AG08396 (cell line): ENCODE results near the gene AMBP.

Experiments
- DNase-seq: peaks from one replicate; pipeline ENCODE4 v3.0.0; 2012; ENCODE audit warnings: low spot score, mixed read lengths

The AMBP gene

DNA sequence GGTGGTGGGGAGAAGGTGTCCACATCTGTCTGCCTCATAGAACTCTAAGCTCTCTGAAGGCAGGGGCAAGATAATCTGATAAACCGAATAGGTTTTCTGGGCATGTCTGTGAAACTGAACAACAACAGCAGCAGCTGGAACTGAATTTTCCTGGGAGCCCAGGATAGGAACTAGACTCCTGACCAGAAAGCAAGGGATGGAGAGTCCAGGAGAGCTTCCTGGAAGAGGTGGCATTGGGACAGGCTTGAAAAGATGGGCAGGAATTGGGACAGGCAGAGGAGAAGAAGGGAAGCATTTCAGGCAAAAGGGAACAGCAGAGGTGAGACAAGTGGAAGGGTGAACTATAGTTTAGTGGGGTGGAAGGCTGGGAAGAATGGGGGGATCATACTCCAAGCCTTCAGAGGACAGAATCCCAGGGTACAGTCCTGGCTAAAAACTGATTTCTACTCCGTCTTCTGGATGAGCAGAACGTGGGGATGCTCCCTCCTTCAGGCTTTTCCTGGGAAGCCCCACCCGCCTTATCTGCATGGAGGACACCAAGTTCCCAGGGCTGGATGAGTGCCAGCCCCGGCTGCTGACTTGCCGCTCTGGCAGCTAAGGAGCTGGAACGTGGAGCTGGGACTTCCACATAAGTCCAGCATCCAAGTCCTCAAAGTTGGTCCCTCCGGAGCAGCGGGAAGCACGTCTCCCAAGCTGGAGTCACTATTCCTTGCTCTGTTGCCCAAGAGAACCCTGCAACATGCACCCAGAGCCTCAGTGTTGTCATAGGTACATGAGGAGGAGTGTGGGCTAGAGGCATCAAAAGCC, 34.9 kb upstream of the AMBP start:
- DNase-seq: peak; percentile 51

DNA sequence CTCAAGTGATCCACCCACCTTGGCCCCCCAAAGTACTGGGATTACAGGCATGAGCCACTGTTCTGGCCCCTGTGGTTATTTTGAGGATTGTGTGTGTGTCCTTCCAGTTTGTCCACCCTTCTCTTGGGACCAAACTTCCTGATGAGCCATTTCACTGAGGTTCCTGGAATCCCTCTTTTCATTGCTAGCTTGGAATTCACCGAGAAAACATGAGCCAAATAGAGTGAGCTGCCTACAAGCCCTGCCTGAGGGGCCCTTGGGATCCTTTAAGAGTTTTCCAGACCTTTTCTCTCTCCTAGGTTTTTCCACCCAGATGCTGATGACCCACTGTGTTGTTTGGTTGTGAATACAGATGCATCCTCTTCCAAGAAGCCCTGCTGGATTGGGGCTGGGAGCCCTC, 34.2 kb upstream of the AMBP start:
- no peak for DNase-seq

DNA sequence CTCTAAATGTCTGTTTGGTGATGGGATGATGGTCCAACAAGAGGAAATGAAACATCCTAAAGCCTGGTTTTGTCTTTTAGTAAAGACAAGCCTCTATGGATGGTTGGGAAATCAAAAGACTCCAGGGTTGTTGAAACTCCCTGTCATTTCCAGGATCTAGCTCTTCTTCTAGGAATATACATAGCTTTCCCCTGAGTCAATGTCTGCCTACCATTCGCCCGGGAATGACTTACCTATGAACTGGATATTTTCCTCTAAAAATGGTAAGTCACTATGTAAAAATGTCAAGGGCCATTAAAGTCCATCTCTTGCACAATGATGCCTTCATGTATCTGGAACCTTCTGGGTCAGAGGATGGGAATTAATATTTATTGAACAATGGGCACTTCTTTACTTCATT, 32.1 kb upstream of the AMBP start:
- no peak for DNase-seq

DNA sequence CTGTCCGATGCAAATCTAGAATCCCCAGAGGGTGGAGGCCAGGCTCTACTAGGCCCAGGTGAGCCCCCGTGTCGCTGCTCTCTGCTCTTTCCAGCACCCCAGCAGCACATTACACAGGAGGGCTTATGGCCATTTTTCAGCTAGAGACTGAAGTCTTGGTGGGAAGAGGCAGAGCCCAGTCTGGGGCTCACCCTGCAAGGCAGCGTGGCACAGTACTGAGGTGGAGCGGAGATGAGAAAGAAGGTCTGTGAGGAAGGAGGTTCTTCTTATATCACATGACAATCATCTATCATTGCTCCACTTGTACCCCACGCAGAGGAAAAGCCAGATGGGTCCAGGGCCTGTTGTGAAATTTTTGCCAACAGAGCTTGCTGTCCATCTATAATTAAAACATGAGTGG, 31.0 kb upstream of the AMBP start:
- no peak for DNase-seq

DNA sequence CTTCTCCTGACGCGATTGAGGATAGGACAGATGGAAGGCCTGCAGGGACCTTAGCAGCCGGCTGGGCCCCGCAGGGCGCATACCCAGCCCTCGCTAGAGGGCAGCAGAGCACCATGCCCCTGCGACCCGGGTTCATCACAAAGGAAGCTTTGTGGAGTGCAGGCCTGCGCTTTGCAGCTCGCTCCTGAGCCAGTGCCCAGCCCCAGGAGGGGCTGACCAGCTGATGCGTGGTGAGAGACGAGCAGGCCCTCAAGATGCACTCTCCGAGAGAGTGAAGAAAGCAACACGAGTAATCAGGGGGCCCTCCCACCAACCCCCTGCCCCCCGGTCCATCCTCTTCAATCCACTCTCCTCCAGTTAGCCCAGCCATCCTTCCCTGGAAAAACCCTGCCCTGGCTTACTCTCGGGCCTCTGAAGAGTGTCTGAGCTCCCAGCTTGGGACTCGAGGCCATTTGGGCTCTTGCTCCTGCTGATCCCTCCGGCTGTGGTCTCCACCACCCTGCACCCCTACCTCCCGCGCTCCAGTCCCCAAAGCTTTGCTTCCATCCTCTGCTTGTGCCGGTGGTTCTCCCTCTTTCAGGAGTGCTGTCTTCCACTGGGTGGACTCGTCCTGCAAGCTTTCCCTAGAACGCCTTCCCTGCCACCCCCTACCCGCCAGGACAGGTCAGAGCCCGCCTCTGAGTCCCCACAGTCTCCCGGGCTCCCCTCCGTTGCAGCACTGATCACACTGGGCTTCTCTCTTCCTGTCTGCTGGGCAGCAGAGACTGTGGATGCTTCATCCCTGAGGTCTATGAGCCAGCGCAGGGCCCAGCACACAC, 30.1 kb upstream of the AMBP start:
- DNase-seq: peak; percentile 92

DNA sequence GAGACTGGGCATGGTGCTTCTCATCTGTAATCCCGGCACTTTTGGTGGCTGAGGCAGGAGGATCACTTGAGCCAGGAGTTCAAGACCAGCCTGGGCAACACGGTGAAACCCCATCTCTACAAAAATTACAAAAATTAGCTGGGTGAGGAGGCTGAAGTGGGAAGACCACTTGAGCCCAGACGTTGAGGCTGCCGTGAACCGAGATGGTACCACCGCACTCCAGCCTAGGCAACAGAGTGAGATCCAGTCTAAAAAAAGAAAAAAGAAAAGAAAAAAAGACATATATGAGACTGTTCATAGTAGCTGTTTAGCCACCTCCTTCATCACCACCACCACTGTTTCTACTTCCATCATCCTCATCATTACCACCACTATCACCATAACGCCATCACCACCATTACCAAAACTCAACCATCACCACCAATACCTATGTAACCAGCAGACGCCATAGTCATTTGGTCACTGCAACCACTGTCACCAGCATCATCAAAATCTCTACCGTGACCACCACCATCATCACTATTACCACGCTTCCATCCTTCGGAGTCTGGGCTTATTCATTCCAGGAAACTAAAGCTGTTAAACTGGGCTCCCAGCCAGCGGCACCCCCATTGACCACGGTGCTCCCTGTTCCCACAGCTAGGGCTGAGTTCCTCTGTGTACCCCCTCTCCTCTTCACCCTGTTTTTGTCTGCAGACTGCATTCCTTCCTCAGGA, 29.3 kb upstream of the AMBP start:
- DNase-seq: no peak

DNA sequence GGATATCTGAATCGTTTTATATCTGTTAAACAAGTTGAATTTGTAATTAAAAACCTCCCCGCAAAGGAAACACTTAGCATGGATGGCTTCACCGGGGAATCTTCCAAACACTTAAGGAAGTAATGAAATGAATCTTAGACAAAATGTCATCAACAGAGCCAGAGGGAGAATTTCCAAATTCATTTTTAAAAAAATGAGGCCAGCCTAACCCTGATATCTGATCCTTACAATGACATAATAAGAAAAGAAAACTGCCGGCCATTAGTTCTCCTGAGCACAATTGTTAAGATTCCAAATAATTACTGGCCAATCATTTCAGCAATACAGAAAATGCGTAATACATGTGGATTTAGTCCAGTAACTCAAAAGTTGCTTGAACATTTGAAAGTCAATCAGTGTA, 27.1 kb upstream of the AMBP start:
- DNase-seq: no peak

DNA sequence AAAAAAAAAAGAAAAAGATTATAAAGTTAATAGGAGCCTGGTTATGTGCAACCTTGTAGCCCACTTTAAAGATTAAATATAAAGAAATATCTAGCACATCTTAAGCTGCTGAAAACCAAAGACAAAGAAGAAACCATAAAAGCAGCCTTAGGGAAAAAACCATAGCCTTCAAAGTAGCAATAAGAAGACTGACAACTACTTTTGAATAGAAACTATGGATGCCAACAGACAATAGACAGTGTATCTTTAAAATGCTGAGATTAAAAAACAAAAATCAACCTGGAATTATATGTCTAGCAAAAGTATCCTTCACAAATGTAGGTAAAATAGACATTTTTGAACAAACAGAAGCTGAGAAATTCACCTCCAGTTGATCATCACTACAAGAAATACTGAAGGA, 24.4 kb upstream of the AMBP start:
- no peak for DNase-seq

DNA sequence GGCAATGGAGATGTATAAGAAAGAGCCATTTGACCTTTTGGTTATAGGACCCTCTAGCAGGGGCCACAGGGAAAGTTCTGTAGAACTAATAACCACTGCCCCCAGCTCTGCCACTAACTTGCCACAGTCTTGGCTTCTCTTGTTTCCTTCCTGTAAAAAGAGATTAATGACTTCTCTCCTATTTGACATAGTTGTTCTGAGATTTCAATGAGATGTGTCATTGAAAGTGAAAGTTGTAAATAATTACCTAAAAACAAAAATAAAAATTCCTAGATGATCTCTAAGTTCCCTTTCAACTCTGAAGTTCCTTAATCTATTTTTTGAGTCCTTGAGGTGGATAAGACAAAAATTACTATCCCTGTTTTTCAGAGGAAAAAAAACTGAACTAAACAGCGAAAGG, 22.4 kb upstream of the AMBP start:
- no peak for DNase-seq

DNA sequence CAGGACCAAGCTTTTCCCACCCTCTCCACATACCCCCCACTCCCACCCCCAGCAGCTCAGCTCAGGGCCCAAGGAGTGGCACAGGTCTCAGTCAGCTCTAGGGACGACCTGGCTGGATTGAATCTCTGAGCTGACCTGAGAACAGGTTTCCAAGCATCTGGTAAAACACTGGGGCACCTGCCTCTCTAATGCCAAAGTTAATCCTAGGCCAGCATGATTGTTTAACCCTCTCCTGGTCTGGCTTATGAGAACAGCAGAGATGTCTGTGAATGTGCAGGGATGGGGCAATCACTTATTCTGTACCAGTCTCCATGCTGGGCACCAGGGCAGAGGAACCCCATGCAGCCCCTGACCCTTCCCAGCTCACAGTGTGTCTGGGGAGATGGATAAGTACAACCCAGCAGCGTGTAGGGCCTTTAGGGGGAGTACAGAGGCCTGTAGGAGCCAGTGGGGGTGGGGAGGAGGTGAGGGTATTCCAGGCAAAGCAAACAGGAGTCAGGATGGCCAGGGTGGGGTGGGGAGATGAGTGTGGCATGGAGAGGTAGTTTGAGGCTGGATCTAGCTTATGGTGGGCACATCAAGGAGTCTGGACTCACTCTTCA, 21.7 kb upstream of the AMBP start:
- no peak for DNase-seq

DNA sequence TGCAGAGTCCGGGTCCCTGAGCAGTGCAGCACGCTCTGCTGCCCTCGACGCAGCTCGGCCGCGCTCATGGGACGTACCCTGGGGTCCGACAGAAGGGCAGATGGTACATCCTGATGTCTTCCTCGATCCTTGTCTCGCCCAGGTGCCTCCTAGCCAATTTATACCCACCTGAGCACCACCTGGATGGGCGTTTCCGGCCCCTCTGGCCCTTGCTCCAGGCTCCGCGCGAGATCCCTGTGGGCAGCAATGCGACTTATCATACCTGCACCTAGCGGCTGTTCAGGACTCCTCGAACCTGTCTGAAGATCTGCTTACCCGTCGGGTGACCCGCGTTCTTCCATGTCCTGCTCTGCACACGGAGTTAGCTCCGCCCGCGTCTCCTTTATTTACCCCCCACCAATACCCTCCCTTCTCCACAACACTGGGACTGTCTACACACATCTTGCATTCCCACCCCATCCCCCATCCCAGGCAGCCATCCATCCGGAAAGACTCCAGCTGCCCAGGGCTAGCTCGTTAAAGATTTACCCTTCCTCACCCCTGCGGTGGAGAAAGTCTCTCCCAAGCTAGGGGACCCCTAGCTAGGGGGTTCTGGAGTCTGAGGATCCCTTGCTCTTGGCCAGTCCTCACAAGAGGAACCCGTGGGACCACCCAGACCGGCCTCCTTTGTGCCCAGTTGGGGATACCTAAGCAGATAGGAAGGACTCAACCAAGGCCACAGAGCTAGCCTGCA, 21.0 kb upstream of the AMBP start, which contains the start of gene KIF12:
KIF12 (minus strand) TSS at position 357 of the 733 bp plus-strand sequence; CDS start at position 341, 16 bp downstream.
- no peak for DNase-seq

DNA sequence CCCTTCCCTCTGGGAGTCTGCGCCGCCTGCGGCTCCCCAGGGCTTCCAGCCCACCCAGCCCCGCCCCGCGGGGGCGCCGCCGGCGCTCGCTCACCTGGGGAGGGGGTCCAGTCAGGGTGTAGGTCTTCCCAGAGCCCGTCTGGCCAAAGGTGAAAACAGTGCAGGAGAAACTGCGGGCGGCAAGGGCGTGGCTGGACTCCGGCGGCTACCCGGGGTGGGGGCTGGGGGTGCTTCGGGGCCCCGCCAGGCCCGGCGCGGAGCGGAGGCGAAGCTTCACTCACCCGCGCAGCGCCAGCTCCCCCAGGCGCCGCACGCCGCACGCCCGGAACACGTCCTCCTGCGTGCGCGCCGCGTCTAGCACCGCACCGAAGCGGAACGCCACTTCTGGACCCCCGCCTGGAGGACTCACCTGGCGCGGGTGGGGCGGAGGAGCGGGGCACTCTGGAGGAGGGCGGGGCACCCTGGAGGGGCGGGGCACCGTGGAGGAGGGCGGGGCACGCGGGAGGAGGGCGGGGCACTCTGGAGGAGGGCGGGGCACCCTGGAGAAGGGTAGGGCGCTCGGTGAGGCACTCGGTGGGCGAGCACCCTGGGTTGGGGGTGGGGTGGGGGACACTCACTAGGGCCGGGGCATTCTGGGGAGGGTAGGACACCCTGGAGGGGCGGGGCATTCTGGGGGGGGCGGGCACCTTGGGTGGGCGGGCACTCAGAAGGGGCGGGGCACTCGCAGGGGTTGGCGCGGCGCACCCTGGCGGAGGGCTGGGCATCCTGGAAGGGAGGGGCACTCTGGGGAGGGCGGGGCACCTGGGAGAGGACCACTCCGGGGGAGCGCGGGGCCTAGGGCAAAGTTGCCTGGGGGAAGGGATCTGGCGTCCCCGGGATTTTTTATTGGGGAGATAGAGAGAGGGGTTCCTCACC, 20.2 kb upstream of the AMBP start:
- peak; percentile 52 for DNase-seq

DNA sequence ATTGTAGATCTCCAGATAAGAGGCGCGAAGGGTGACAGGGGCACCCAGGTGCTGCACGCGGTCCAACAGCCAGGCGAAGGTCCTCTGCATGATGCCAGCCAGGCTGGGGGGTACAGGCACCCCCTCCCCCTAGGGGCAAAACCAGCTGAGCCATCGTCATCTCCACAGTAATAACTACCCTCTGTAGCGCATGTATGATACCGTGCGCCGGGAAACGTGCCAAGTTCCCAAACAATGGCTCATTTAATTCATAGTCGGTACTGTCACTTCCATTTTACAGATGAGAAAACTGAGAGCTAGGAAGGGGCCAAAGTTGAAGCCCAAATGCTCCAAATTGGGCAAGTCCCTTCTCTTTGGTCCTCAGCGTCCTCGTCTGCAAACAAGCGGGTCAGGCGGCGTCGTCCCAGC, 19.5 kb upstream of the AMBP start:
- DNase-seq: no peak

DNA sequence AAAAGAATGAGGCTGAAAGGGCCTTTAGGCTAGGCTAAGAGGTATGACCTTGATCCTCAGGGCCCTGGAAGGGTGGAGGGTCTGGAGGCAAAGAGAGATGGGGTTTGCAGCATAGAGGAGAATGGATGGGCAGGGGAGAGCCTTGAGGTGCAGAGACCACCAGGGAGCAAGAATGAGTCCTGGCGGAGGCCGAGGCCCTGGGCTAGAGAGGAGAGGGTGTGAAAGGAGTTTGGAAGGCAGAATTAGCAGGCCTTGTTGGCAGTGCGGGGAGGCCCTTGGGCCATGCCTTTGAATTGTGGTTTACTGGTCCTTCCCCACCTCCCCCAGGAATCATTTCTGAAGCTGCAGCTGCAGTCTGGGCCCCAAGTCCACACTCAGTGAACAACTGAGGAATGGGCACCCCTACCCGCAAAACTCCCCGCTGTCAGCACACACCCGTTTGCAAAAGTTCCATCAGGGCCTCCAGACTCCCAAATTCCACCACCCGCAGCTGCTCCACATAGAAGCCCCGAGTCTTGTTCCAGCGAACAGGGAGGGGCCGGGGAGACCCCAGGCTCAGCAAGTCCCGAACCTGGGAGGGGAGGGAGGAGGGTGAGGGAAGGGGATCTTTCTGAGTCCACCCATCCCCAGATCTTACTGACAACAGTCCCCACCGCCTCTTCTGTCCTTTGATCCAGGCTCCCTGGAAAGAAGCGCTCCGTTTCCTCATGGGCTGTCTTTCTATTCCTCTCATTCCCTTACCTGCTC, 18.9 kb upstream of the AMBP start:
- DNase-seq: no peak

DNA sequence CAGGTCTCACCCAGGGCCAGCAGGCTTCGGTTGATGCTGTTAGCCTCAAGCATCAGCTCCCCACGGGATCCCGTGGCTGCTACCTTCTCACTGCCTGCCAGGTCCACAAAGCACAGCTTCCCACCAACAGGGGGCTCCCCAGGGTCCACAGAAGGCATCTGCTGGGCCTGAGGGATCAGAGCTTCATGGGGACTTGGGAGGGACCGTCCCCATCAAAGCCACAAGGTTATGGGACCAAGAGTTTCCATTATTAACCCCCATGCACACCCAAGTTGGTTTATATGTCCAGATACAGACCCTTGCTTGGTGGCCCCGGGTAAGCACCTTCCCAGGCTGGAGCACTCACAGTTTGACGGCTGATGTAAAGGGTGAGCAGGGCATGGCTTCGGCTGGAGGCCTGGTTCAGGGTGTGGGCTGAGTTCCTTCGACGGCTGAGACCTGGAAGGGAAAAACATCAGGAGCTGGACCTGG, 18.0 kb upstream of the AMBP start:
- no peak for DNase-seq

DNA sequence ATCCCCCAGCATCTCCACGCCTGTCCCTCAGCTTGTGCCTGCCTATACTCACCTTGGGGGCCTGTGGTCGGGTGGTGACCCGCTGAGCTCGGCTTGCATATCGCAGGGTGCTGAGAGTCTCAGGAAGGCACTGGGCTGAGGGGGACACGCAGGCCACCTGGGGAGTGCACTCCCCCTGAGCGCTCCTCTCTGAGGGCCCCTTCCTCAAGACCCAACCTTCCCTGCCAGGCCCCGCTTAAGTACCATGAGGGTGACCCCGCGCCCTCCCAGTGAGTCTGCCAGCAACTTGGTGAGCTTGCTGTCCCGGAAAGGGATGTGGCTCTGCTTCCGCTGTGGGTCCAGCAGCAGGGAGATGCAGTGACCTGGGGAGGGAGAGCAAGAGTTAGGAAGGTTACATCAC, 16.9 kb upstream of the AMBP start:
- no peak for DNase-seq

DNA sequence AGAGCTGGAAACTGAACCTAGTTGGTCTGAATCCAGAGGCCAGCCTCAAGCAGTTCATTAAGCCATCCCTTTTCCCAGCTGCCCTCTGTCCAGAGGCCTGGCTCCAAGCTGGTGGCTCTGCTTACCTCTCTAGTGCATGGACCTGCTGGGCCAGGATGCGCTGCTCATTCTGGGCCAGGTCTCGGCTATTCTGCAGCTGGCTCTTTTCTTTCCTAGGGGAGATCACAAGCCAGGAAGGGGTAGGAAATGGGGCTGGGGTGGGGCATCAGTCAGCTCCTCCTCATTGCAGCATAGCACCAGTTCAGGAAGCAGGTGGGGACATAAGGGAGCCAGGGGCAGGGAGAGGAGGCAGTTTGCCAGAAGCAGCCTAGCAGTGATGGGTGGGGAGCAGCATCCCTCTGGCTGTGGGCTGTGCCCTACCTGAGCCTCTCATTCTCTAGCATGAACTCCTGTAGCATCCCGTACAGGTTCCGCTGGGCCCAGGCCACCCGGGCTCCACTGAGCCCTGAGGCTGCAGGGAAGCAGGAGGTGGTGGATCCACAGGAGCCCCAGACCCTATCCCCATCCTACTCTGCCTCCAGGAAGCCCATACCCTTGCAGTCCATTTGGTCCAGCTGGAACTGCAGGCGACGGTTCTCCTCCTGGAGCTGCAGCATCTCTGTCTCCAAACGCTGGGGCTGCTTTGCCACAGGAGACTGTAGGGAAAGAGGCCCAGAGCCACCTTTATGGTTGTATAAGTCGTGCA, 15.8 kb upstream of the AMBP start:
- no peak for DNase-seq

DNA sequence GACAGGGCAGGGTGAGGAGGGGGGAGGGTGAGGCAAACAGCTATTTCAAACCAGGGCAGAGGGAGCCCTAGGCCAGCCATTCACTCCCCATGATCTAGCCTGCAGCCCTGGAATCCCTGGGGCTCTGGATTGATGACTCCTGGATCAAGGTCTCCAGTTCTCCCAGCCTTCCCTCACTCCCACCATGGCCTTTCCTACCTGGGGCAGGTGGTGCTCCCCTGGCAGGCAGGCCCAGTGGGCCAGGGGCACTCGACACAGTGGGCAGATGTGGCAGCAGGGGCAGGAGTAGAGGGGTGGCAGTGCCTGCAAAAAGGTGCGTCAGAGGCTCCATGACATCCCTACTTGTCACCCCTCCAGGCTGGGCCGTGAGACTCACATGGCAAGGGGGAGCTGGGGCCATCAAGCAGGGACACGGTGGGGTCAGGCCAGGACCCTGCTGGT, 15.0 kb upstream of the AMBP start:
- DNase-seq: no peak

DNA sequence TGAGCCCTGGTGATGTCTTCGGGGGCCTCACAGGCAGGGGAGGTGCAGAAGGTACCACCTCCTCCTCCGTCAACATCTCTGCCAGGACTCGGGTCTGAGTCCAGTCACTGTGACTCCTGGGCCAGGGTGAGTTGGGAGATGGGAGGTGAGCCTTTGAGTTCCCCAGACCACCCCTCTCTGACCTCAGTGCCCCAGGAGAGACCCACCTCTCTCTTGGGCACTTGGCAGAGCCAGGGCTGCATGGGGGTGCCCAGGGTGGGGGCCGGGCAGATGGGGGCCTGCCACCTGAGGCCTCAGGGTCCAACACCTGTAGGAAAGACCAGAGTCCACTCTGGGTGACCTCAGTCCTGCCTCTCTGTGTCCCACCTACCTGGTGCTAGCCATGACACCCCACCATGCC, 14.2 kb upstream of the AMBP start:
- no peak for DNase-seq
